ENCODE results near the gene HSPBAP1. TPM values are rescaled to one million over a fixed set of nuclear protein-coding genes. Genes with fewer than 3 reads are reported as not detected.

Gene HSPBAP1
- total RNA-seq, 4 donors from 2014 or later: 8.1 to 24.0 (median 20.6) TPM

GRCh38 chr3:122816587-122816986, 23.0 kb upstream of the HSPBAP1 start:
- no peak for TF ChIP-seq CTCF (IDR thresholded peaks at IDR 0.05; ENCODE audit: low read depth)

GRCh38 chr3:122810734-122811133, 17.1 kb upstream of the HSPBAP1 start:
- no peak for TF ChIP-seq CTCF (IDR thresholded peaks at IDR 0.05; ENCODE audit: low read depth)

GRCh38 chr3:122803977-122804376, 10.3 kb upstream of the HSPBAP1 start:
- no peak for TF ChIP-seq CTCF (IDR thresholded peaks at IDR 0.05; ENCODE audit: low read depth)

GRCh38 chr3:122802323-122802722, 8.7 kb upstream of the HSPBAP1 start:
- TF ChIP-seq CTCF (IDR thresholded peaks at IDR 0.05; ENCODE audit: low read depth): no peak

- no peak for TF ChIP-seq CTCF (IDR thresholded peaks at IDR 0.05; ENCODE audit: low read depth)
These were observed 7.1 kb upstream of the HSPBAP1 start for GRCh38 chr3:122800706-122801237.

- no peak for TF ChIP-seq CTCF (IDR thresholded peaks at IDR 0.05; ENCODE audit: low read depth)
These were observed 6.4 kb upstream of the HSPBAP1 start for GRCh38 chr3:122800031-122800430.

GRCh38 chr3:122799322-122799721, 5.7 kb upstream of the HSPBAP1 start:
- no peak for TF ChIP-seq CTCF (IDR thresholded peaks at IDR 0.05; ENCODE audit: low read depth)

Measured in subcutaneous adipose tissue (tissue), 4 donors.